IPS-NIHi11 (cell line): ENCODE results near the gene MRPS15.

Experiments
- DNase-seq: peaks from one replicate; pipeline ENCODE4 v3.0.0; 2012; ENCODE audit warnings: mixed read lengths, low spot score

Gene MRPS15

DNA sequence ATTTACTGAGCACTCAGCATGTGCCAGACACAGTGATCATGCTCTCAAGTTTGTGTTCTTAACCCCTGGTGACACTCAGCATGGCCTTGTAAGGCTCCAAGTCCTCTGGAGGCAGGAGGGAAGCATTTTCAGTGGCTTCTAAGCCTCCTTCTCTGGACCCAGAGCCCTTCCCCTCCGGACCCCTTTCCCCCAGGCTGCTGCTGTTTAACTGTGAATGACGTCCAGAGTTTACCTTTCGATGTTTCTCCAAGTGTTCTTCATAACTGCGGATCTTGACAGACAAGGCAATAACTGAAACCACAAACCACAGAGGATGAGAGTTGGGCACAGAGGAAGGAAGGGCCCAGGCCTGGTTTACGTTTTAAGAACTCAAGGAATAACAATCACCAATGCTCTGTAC is 6.5 kb downstream of the MRPS15 start:
- DNase-seq, result no peak

- no peak for DNase-seq
Measured at GRCh38 chr1:36456391-36456928, 7.7 kb downstream of the MRPS15 start.

- DNase-seq, result no peak
Measured at GRCh38 chr1:36455386-36455785, 8.8 kb downstream of the MRPS15 start.

DNA sequence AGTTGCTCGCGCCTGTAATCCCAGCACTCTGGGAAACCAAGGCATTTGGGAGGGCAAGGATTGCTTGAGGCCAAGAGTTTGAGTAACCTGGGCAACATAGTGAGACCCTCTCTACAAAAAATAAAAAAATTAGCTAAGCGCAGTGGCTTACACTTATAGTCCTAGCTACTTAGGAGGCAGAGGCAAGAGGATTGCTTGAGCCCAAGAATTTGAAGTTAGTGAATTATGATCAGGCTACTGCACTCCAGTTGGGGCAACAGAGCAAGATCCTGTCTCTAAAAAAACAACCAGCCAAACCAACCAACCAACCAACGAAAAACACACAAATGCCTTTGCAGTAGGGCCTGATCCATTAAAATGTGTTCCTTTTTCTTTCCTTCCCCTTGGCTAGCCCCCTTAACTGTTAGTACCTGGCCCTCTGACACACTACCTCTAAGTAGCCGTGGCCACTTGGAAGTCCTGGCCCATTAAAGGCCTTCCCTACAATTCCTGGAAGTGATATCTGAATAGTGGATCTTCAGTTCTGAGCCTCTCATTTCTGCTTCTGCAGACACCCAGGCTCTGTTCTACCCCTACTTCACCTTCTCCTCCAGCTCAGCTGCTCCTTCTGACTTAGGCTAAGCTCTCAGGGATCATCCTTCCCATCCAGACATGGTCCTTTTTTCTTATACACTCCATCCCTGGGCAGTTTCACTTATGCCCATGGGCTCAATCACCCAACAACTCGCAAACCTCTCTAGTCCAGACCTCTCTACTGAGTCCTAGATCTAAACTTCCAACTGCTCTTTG is 10.4 kb downstream of the MRPS15 start:
- no peak for DNase-seq

DNA sequence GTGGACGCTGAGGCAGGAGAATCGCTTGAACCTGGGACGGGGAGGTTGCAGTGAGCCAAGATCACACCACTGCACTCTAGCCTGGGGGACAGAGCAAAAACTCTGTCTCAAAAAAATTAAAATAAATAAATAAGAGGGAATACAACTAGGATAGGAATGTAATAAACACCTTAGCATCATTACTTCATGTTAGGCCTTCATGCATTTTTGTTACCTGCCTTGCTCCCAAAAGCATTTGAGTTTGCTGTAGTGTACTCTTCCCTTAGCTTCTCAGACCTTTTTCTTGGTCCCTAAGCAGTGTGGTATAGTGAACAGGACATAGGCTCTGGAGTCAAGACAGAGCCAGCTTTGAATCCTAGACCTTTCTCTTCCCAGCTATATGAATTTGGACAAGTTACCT is 11.1 kb downstream of the MRPS15 start:
- DNase-seq, result no peak

DNA sequence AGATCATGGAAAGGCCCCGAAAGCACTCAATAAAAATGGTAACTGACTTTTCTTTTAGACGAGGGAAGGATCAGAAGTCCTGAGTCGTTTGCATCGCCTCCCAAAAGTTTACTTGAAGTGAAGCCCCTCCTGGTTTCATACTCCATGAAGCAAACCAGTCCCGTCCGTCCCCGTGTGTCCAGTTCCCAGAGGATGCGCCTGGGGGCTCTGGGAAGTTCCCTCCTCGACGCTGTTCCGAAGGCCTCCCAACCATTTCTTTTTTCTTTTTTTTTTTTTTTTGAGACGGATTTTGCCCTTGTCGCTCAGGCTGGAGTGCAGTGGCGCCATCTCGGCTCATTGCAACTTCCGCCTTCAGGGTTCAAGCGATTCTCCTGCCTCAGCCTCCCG is 13.3 kb downstream of the MRPS15 start:
- DNase-seq, result peak; percentile 37

GRCh38 chr1:36450270-36450918 is 13.8 kb downstream of the MRPS15 start, which contains the start of gene OSCP1:
Gene OSCP1, minus strand, starts transcription at chr1:36450451. Its CDS starts 82 bp downstream, at chr1:36450369.
- DNase-seq, result peak; percentile 100

DNA sequence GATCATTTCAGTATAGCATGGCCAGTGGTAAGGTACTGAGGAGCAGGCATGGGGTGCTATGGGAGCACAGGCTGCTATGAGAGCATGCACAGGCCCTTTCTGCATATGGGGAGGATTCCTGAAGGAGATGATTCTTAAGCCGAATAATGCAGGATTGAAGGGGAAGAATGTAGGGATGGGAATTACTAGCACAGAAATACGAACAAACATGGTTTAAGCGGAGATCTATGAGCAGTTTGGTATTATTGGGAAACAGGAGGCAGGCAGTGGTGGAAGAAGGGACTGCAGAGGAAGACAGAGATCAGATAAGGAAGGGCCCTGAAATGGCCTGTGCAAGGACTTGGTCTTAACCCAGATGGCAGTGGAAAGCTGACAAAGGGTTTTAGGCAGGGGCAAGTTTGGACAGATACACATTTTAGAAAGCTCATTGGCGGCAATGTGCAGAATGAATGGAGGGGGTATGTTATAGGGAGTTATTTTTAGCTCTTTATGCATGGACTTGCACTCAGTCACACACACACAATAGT is 15.6 kb downstream of the MRPS15 start:
- no peak for DNase-seq

- DNase-seq, result no peak
Measured at GRCh38 chr1:36447450-36447849, 16.7 kb downstream of the MRPS15 start.

DNA sequence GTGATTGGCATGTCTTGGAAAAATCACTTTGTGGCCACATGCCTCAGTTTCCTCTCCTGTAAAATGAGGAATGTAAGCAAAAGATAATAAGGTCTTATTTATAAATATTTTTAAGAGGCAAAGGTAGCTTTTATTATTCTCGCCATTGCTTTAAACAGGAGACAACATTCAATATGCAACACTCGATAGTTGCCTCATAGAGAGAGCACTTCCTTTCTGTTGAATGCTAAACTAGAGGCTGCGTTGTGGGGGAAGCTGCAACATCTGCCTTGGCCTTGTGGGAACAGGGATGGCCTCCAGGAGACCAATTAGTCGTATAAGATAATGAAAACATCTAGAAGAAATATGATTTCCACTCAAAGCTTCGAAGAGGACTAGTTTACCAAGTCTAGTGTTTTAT is 17.4 kb downstream of the MRPS15 start:
- no peak for DNase-seq

GRCh38 chr1:36446271-36446670 is 17.9 kb downstream of the MRPS15 start:
- peak; percentile 55 for DNase-seq

GRCh38 chr1:36443297-36443696 is 20.9 kb downstream of the MRPS15 start:
- DNase-seq, result no peak

DNA sequence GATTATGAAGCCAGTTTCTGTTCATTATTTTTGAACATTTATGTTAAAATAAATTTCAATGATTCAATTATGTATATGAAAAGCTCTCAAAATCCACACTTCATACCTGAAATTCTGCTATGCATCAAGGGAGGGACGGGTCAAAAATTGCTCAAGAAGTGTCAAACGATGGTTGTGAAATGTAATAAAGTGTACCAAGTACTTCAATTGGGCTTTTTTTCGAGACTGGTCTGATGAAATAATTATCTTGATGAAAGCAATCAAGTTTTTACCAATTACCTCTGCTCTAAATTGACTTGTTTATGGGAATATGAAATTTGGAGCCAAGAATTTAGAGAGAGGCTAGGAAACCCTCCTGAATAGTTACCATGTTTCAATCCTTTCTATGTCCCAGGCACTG is 21.8 kb downstream of the MRPS15 start:
- DNase-seq, result no peak

GRCh38 chr1:36440646-36441045 is 23.5 kb downstream of the MRPS15 start:
- no peak for DNase-seq

DNA sequence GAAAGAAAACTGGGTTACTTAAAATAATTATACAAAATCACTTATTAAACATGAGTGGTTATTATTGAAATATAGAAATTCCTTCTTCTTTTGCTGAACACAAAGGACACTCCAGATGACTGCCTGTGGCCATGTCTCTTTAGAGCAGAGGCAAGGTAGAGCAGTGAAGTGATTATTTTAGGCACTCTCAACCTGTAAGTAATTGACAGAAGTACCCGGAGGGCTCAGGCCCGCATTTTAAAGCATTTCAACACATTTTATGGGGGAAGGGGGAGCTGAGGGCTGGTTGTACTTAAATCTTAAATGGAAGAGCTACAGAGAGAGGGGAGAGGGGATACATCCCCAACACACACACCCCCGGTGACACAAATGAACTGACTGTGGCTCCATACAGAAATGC is 24.1 kb downstream of the MRPS15 start:
- no peak for DNase-seq

GRCh38 chr1:36438715-36439114 is 25.5 kb downstream of the MRPS15 start:
- no peak for DNase-seq

DNA sequence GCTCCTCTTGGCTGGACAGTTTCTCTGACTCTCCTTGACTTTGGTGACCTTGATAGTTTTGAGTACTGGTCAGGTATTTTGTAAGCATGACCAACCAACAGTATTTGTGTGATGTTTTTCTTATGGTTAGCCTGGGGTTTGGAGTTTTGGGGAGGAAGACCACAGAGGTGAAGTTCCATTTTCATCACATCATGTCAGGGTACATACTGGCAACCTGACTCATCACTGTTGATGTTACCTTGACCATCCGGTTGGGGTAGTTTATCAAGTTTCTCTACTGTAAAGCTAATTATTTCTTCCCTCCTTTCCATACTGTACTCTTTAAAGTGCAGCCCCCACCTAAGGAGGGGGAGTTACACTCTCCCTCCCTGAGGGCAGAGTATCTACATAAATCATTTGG is 27.4 kb downstream of the MRPS15 start:
- DNase-seq, result no peak

DNA sequence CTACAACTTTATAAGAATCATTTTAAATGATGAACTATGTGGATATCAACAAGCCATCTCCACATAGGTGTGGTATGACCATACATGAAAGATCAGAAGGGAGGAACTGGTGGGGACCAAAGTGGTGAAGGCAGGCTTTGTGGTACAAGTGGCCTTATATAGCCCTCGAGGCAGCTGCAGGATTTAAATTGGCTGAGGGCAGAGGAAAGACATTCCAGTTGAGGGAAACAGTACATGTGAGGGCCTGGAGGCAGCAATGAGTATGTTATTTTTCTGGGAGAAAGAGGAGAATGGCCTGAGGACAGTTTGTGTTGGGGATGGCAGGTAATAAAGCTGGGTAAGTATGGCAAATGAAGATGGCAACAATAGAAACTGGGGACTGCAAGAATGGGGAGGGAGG is 31.1 kb downstream of the MRPS15 start:
- DNase-seq, result no peak

GRCh38 chr1:36432616-36433015 is 31.6 kb downstream of the MRPS15 start:
- DNase-seq, result no peak

DNA sequence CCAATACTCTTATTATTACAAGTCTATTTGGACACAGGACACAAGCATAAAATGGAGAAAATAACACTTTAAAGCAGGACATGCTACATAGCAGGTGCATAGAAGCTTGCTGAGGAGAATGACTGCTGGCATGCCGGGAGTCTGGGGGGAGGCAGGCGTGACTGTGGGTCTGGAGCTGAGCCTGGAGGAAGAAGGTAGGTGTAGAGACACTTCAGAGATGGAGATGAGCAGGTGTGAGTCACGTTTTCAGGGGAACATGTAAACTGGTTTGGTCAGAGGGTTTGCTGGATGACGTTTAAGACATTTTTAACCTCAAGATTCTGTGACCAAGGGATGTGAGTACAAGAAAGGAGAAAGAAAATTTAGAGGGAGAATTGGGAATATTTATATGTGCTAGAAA is 38.4 kb downstream of the MRPS15 start:
- DNase-seq, result no peak

DNA sequence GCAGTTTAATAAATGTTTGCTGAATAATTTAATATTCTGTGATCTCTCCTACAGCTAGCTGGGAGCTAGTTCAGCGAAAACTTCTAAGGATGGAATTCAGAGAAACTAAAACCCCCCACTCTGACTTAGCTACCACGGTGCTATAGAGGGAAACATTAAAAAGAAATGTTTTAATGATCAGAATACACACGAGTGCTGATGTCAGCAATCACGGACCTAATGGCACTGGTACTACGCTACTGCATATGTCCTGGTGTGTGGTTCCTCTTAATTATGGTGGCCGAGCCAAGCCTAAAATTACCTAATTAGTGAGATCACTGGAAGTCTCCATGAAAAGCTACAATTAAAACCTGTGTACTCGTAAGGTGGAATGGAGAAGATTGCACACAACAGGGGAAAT is 42.5 kb downstream of the MRPS15 start:
- no peak for DNase-seq

- DNase-seq, result peak; percentile 86
Measured at GRCh38 chr1:36420836-36421317, 43.3 kb downstream of the MRPS15 start.

DNA sequence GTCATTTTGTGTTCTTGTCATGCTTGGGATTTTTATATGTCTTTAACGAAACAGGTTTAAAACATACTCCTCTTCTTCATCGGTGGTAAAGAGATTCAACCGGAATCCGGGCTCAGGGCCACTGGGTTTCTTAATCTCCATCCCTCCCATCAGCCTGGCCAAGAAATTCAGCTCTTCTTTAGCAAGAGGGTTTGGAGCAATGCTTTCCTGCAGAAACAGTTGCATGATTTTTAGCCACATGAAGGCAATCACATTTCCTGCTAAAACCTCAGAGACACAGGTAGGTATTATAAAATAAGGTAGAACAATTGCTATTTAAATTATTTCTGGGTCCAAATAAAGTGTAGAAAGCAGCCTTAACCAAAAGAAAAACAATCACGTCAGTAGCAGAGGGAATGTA is 43.8 kb downstream of the MRPS15 start:
- DNase-seq, result no peak
